Right lobe of liver (tissue), 6 donors: ENCODE results near the gene WDR44. TPM values are rescaled to one million over a fixed set of nuclear protein-coding genes. Genes with fewer than 3 reads are reported as not detected.

Experiments
- ATAC-seq, 4 donors: fragments of 200-7000 bp; cut with Tn5 transposase; one replicate each; pipeline ENCODE4 v1.9.1; 2020; ENCODE audit warnings: mild to moderate bottlenecking in 4 of 4, moderate library complexity in 4 of 4
- DNase-seq, 3 donors: peaks; one replicate each; pipeline ENCODE4 v3.0.0-alpha.2; 2020
- H3K27ac ChIP-seq, 3 donors: fragments of 200-600 bp; one replicate each; pipeline ENCODE4 v1.8.0; 2022
- H3K27me3 ChIP-seq, 2 donors: fragments of 200-600 bp; one replicate each; pipeline ENCODE4 v1.8.0; 2022
- H3K36me3 ChIP-seq, 4 donors: fragments of 200-600 bp; sonication (generic) in 1 of 4; one replicate each; pipeline versions ENCODE4 v1.5.1 to v1.8.0; 2017 to 2022; ENCODE audit warnings: control low read depth in 1 of 4
- H3K4me1 ChIP-seq, 4 donors: fragments of 200-600 bp; sonication (generic) in 1 of 4; one replicate each; pipeline versions ENCODE4 v1.5.1 to v1.8.0; 2017 to 2022; ENCODE audit warnings: control low read depth in 1 of 4
- H3K4me3 ChIP-seq, 3 donors: fragments of 200-600 bp; one replicate each; pipeline ENCODE4 v1.8.0; 2022
- H3K9me3 ChIP-seq, 4 donors: fragments of 200-600 bp; sonication (generic) in 1 of 4; one replicate each; pipeline versions ENCODE4 v1.5.1 to v1.8.0; 2017 to 2022; ENCODE audit warnings: control low read depth in 1 of 4
- CTCF ChIP-seq, 4 donors: fragments of 200-600 bp in 3 of 4; fragments of 450-650 bp in 1 of 4; IDR thresholded peaks; one replicate each; pipeline versions ENCODE4 v1.5.1 to v1.8.0; 2016 to 2022; ENCODE audit warnings: antibody characterized with exemption in 4 of 4, mild to moderate bottlenecking in 2 of 4
- POLR2A ChIP-seq: fragments of 450-650 bp; IDR thresholded peaks from one replicate; pipeline ENCODE4 v1.6.1; 2017; ENCODE audit warnings: antibody characterized with exemption, mild to moderate bottlenecking
- WGBS: methylation state at CpG from one replicate; pipeline ENCODE4 v1.1.6; 2018; ENCODE audit warnings: low coverage, low lambda C conversion rate; ENCODE audit not compliant: insufficient coverage; ENCODE audit errors: missing lambda C conversion rate; 5-methylcytosine and 5-hydroxymethylcytosine counted together
- intact Hi-C, 2 donors: fragments of 100-400 bp; cut with DNase I; formaldehyde crosslinking; loops; one replicate each; pipeline versions ENCODE4 v1.11.2 to v1.14.1; 2022
- total RNA-seq, 6 experiments: library from RNA; depleted of rRNA in 2 of 6; stranded (reverse); fragments of >200 nt in 2 of 6; fragmentation: NEBNext Ultra II Directional in 3 of 6; extraction: Animal tissue kit (Norgen Biotek cat#: 25700) in 3 of 6; gene quantifications; one replicate each; pipeline versions ENCODE4 v1.1.0 to v1.2.4, GENCODE V29; 2016 to 2023
- donor health status: DM: no; HTN: yes; CAD: no.
- donor health status: DM: no; HTN: no; CAD: no.
- donor health status: DM: no; HTN: no; CAD: no.
- donor health status: DM: no; HTN: yes; CAD: no.
- donor health status: DM: no; HTN: yes; CAD: no.

The WDR44 gene
- total RNA-seq, 6 experiments from 2014 or later, result 6.2 to 11.6 (median 8.0) TPM

GRCh38 chrX:118355225-118355920 lies 9.5 kb downstream of the WDR44 start:
- Histone ChIP-seq H3K4me1 (no peaks in the 10 kb centered on the region), H3K4me3 (no peak overlapping the region), H3K27me3 (no peaks in the 10 kb centered on the region), H3K9me3 (no peaks in the 10 kb centered on the region), H3K27ac (no peak overlapping the region), H3K36me3 (no peaks in the 10 kb centered on the region)
- intact Hi-C loops, result no loop called here
- ATAC-seq (peak; percentile 67 to 86 (median 77)), DNase-seq (peak in 1 of 3 donors; percentile 20)
- WGBS, result 27% methylated on average over 2 of the region's 2 CpGs
- TF ChIP-seq CTCF (IDR thresholded peaks at IDR 0.05) (no peak), POLR2A (no peak)

- DNase-seq (no peak), ATAC-seq (peak in 1 of 4 donors; percentile 43)
- H3K9me3 ChIP-seq, result no peaks in the 10 kb centered on the region
- intact Hi-C loops, result no loop called here
- no peaks in the 10 kb centered on the region for H3K27me3 ChIP-seq
- no peak overlapping the region for H3K27ac ChIP-seq
- H3K4me3 ChIP-seq, result no peak overlapping the region
- H3K4me1 ChIP-seq, result no peaks in the 10 kb centered on the region
- TF ChIP-seq CTCF (IDR thresholded peaks at IDR 0.05) (no peak), POLR2A (no peak)
- no peaks in the 10 kb centered on the region for H3K36me3 ChIP-seq
- WGBS, result 53% methylated on average over 2 of the region's 2 CpGs
These were observed 10.3 kb downstream of the WDR44 start for GRCh38 chrX:118356154-118356701.

GRCh38 chrX:118360429-118361125 lies 14.7 kb downstream of the WDR44 start:
- intact Hi-C loops, result no loop called here
- H3K27me3 ChIP-seq, result no peaks in the 10 kb centered on the region
- 46% methylated on average over 3 of the region's 3 CpGs for WGBS
- TF ChIP-seq CTCF (IDR thresholded peaks at IDR 0.05), result no peak
- no peak for TF ChIP-seq POLR2A
- H3K4me3 ChIP-seq, result no peak overlapping the region
- H3K9me3 ChIP-seq, result no peaks in the 10 kb centered on the region
- no peaks in the 10 kb centered on the region for H3K36me3 ChIP-seq
- H3K27ac ChIP-seq, result no peak overlapping the region
- peak in 1 of 4 donors; percentile 34 for ATAC-seq
- no peaks in the 10 kb centered on the region for H3K4me1 ChIP-seq
- no peak for DNase-seq

- Histone ChIP-seq H3K27ac (no peak overlapping the region), H3K36me3 (no peaks in the 10 kb centered on the region), H3K9me3 (no peaks in the 10 kb centered on the region), H3K4me3 (no peak overlapping the region), H3K27me3 (no peaks in the 10 kb centered on the region), H3K4me1 (no peaks in the 10 kb centered on the region)
- DNase-seq, result no peak
- TF ChIP-seq CTCF (IDR thresholded peaks at IDR 0.05) (no peak), POLR2A (no peak)
- intact Hi-C loops, result no loop called here
- no peak for ATAC-seq
These were observed 18.4 kb downstream of the WDR44 start for GRCh38 chrX:118364261-118364660.
